Osteoblast (primary cell): ENCODE measurements around the gene VPS35L. TPM values are rescaled to one million over a fixed set of nuclear protein-coding genes. Genes with fewer than 3 reads are reported as not detected.

ENCODE experiments used
- DNase-seq: peaks from one replicate; pipeline ENCODE4 v3.0.0; 2011; ENCODE audit warnings: low spot score, mixed read lengths; ENCODE audit not compliant: insufficient read length; ENCODE audit errors: missing footprints
- H2AFZ ChIP-seq: 2 replicates; pipeline ENCODE4 v1.6.0; 2011; ENCODE audit warnings: mild to moderate bottlenecking, low read length
- H3K27ac ChIP-seq: 2 replicates; pipeline ENCODE4 v1.5.1; 2011; ENCODE audit warnings: mild to moderate bottlenecking, low read depth, low read length, moderate library complexity
- H3K27me3 ChIP-seq: 2 replicates; pipeline ENCODE4 v1.6.0; 2012; ENCODE audit warnings: mild to moderate bottlenecking, control low read depth, inconsistent platforms, low read length, moderate library complexity; ENCODE audit not compliant: insufficient read depth
- H3K36me3 ChIP-seq: 2 replicates; pipeline ENCODE4 v1.5.1; 2011; ENCODE audit warnings: mild to moderate bottlenecking, low read length, control low read depth, moderate library complexity; ENCODE audit not compliant: insufficient read depth
- H3K4me1 ChIP-seq: 2 replicates; pipeline ENCODE4 v1.5.1; 2011; ENCODE audit warnings: mild to moderate bottlenecking, low read length, control low read depth, moderate library complexity; ENCODE audit not compliant: insufficient read depth
- H3K4me2 ChIP-seq: 2 replicates; pipeline ENCODE4 v1.6.0; 2011; ENCODE audit warnings: mild to moderate bottlenecking, low read length; ENCODE audit not compliant: insufficient read depth
- H3K4me3 ChIP-seq: fragments of 200-600 bp; sonication (generic); 3 replicates; pipeline ENCODE4 v1.5.1; 2012; ENCODE audit warnings: mild to moderate bottlenecking, low read length, inconsistent platforms; ENCODE audit not compliant: insufficient read depth
- H3K79me2 ChIP-seq: 2 replicates; pipeline ENCODE4 v1.6.0; 2012; ENCODE audit warnings: mild to moderate bottlenecking, low read length, control low read depth, inconsistent platforms; ENCODE audit not compliant: insufficient read depth
- H3K9me3 ChIP-seq: 2 replicates; pipeline ENCODE4 v1.5.1; 2011; ENCODE audit warnings: low read depth, low read length, control low read depth
- H4K20me1 ChIP-seq: 2 replicates; pipeline ENCODE4 v1.6.0; 2012; ENCODE audit warnings: mild to moderate bottlenecking, low read length, control low read depth; ENCODE audit not compliant: insufficient read depth
- CTCF ChIP-seq: IDR thresholded peaks from 2 replicates; pipeline ENCODE4 v1.5.1; 2011; ENCODE audit warnings: mild to moderate bottlenecking, low read depth, low read length, moderate library complexity; ENCODE audit errors: extremely low read depth
- total RNA-seq: library from RNA; depleted of rRNA; stranded (reverse); fragments of >200 nt; gene quantifications from 2 replicates; pipeline ENCODE4 v1.2.3, GENCODE V29; 2012

The VPS35L gene
- total RNA-seq, 1 donor = 64.8 TPM

- peaks cover 33% of the 10 kb centered on the region for H3K4me1 ChIP-seq
- no peak overlapping the region for H2AFZ ChIP-seq
- H3K4me3 ChIP-seq = no peak overlapping the region
- peaks cover 23% of the 10 kb centered on the region for H3K36me3 ChIP-seq
- peaks cover 5% of the 10 kb centered on the region for H4K20me1 ChIP-seq
- no peaks in the 10 kb centered on the region for H3K27me3 ChIP-seq
- H3K4me2 ChIP-seq = no peak overlapping the region
- H3K9me3 ChIP-seq = no peaks in the 10 kb centered on the region
- no peak for TF ChIP-seq CTCF
- peaks cover 2% of the 10 kb centered on the region for H3K79me2 ChIP-seq
- peak overlapping the region; percentile 64 for H3K27ac ChIP-seq
- DNase-seq = no peak
These were observed 144.0 kb downstream of the VPS35L start for GRCh38 chr16:19699472-19699871.

GRCh38 chr16:19700319-19700781 is 144.8 kb downstream of the VPS35L start:
- Histone ChIP-seq H3K4me1 (peaks cover 40% of the 10 kb centered on the region), H3K9me3 (no peaks in the 10 kb centered on the region), H3K27me3 (no peaks in the 10 kb centered on the region), H3K4me3 (no peak overlapping the region), H4K20me1 (peaks cover 5% of the 10 kb centered on the region), H3K36me3 (peaks cover 31% of the 10 kb centered on the region), H3K79me2 (peaks cover 2% of the 10 kb centered on the region), H3K27ac (peak overlapping the region; percentile 51), H3K4me2 (peak overlapping the region; percentile 20), H2AFZ (no peak overlapping the region)
- no peak for TF ChIP-seq CTCF
- DNase-seq = peak; percentile 91

GRCh38 chr16:19701091-19701490 is 145.6 kb downstream of the VPS35L start:
- H3K79me2 ChIP-seq = peaks cover 2% of the 10 kb centered on the region
- H3K36me3 ChIP-seq = peaks cover 38% of the 10 kb centered on the region
- no peak overlapping the region for H3K4me3 ChIP-seq
- peaks cover 38% of the 10 kb centered on the region for H3K4me1 ChIP-seq
- peak; percentile 88 for DNase-seq
- peaks cover 5% of the 10 kb centered on the region for H4K20me1 ChIP-seq
- no peaks in the 10 kb centered on the region for H3K9me3 ChIP-seq
- no peak for TF ChIP-seq CTCF
- H3K27ac ChIP-seq = peak overlapping the region; percentile 51
- H3K27me3 ChIP-seq = no peaks in the 10 kb centered on the region
- no peak overlapping the region for H3K4me2 ChIP-seq
- no peak overlapping the region for H2AFZ ChIP-seq

- no peak overlapping the region for H2AFZ ChIP-seq
- H3K27ac ChIP-seq = no peak overlapping the region
- no peaks in the 10 kb centered on the region for H3K9me3 ChIP-seq
- peaks cover 3% of the 10 kb centered on the region for H3K79me2 ChIP-seq
- no peak overlapping the region for H3K4me2 ChIP-seq
- H3K36me3 ChIP-seq = peaks cover 54% of the 10 kb centered on the region
- DNase-seq = no peak
- H3K4me1 ChIP-seq = peaks cover 31% of the 10 kb centered on the region
- H4K20me1 ChIP-seq = peaks cover 5% of the 10 kb centered on the region
- TF ChIP-seq CTCF = no peak
- no peaks in the 10 kb centered on the region for H3K27me3 ChIP-seq
- no peak overlapping the region for H3K4me3 ChIP-seq
These were observed 147.8 kb downstream of the VPS35L start for GRCh38 chr16:19703172-19703889.
